SU-DHL-6 (cell line): ENCODE results near the gene CDCA7.

Experiments used
- H2AFZ ChIP-seq: fragments of 200-600 bp; sonication (generic); 2 replicates; pipeline ENCODE4 v1.6.1; 2014; ENCODE audit warnings: low read depth, mild to moderate bottlenecking, moderate library complexity, mixed read lengths, antibody characterized with exemption, low read length; ENCODE audit not compliant: severe bottlenecking
- H3F3A ChIP-seq: fragments of 200-600 bp; shearing (Covaris generic); 2 replicates; pipeline ENCODE4 v1.6.0; 2016; ENCODE audit warnings: antibody characterized with exemption, mild to moderate bottlenecking; ENCODE audit not compliant: insufficient read depth
- H3K27ac ChIP-seq: fragments of 200-600 bp; sonication (generic); 2 replicates; pipeline ENCODE4 v1.5.1; 2016; ENCODE audit warnings: low read depth, mild to moderate bottlenecking, low read length, moderate library complexity, mixed read lengths
- H3K27me3 ChIP-seq: fragments of 200-600 bp; sonication (generic), shearing (Covaris generic); 2 replicates; pipeline ENCODE4 v1.6.0; 2014; ENCODE audit warnings: mild to moderate bottlenecking, low read length
- H3K36me3 ChIP-seq: fragments of 200-600 bp; sonication (generic); 2 replicates; pipeline ENCODE4 v1.6.1; 2014; ENCODE audit warnings: mild to moderate bottlenecking, low read length, mixed read lengths
- H3K4me2 ChIP-seq: fragments of 300-600, 200-600 bp; shearing (Covaris generic), sonication (generic); 2 replicates; pipeline ENCODE4 v1.6.0; 2014; ENCODE audit warnings: low read length, low read depth, mild to moderate bottlenecking; ENCODE audit not compliant: poor library complexity, severe bottlenecking
- H3K4me3 ChIP-seq: fragments of 200-600 bp; sonication (generic); 2 replicates; pipeline ENCODE4 v1.5.1; 2014; ENCODE audit warnings: antibody characterized with exemption, low read length, mild to moderate bottlenecking, mixed read lengths; ENCODE audit not compliant: insufficient read depth, poor library complexity, severe bottlenecking
- H3K79me2 ChIP-seq: fragments of 200-600 bp; sonication (generic); 2 replicates; pipeline ENCODE4 v1.6.1; 2014; ENCODE audit warnings: mild to moderate bottlenecking, low read length, moderate library complexity; ENCODE audit not compliant: insufficient read depth
- H3K9ac ChIP-seq: fragments of 200-600 bp; sonication (generic); 2 replicates; pipeline ENCODE4 v1.7.0; 2014; ENCODE audit warnings: mild to moderate bottlenecking, low read length
- H3K9me2 ChIP-seq: fragments of 200-600 bp; sonication (generic); replicated peaks from 2 replicates; pipeline ENCODE4 v1.6.1; 2014; ENCODE audit warnings: low read length; ENCODE audit not compliant: insufficient read depth
- H3K9me3 ChIP-seq: fragments of 200-600 bp; sonication (generic); 2 replicates; pipeline ENCODE4 v1.6.1; 2014; ENCODE audit warnings: low read length, mixed read lengths; ENCODE audit not compliant: insufficient read depth
- H4K20me1 ChIP-seq: fragments of 200-600 bp; sonication (generic); 2 replicates; pipeline ENCODE4 v1.6.1; 2014; ENCODE audit warnings: low read depth, mild to moderate bottlenecking, antibody characterized with exemption, low read length, moderate library complexity, mixed read lengths
- EZH2phosphoT487 ChIP-seq: fragments of 200-600 bp; sonication (generic), shearing (Covaris generic); conservative IDR thresholded peaks from 2 replicates; pipeline ENCODE4 v1.6.1; 2018; ENCODE audit warnings: mild to moderate bottlenecking, antibody characterized with exemption, low read length, moderate library complexity, mixed read lengths
- TF ChIP-seq, protein P1 (sequence below): fragments of 200-600 bp; sonication (generic); IDR thresholded peaks from one replicate; pipeline ENCODE4 v1.5.1; 2017; ENCODE audit warnings: antibody characterized with exemption, mild to moderate bottlenecking, low read length, moderate library complexity; ENCODE audit not compliant: insufficient read depth, poor library complexity, severe bottlenecking

Gene CDCA7

GRCh38 chr2:173354073-173354581, 545 bp upstream of the CDCA7 start:
- peaks cover 8% of the 10 kb centered on the region; the same call in 1 of the 2 replicates for H4K20me1 ChIP-seq
- peaks cover 2% of the 10 kb centered on the region; the same call in 1 of the 2 replicates for H3K36me3 ChIP-seq
- peak overlapping the region; percentile 75 for H3K27ac ChIP-seq
- H2AFZ ChIP-seq, result peak overlapping the region; percentile 90
- H3K4me3 ChIP-seq, result peak overlapping the region; percentile 83
- no peaks in the 10 kb centered on the region for H3K9me3 ChIP-seq
- H3K27me3 ChIP-seq, result no peaks in the 10 kb centered on the region
- H3K9ac ChIP-seq, result peak overlapping the region; percentile 91
- H3F3A ChIP-seq, result no peaks in the 10 kb centered on the region
- no peak for TF ChIP-seq EZH2phosphoT487
- TF ChIP-seq, protein P1, sequence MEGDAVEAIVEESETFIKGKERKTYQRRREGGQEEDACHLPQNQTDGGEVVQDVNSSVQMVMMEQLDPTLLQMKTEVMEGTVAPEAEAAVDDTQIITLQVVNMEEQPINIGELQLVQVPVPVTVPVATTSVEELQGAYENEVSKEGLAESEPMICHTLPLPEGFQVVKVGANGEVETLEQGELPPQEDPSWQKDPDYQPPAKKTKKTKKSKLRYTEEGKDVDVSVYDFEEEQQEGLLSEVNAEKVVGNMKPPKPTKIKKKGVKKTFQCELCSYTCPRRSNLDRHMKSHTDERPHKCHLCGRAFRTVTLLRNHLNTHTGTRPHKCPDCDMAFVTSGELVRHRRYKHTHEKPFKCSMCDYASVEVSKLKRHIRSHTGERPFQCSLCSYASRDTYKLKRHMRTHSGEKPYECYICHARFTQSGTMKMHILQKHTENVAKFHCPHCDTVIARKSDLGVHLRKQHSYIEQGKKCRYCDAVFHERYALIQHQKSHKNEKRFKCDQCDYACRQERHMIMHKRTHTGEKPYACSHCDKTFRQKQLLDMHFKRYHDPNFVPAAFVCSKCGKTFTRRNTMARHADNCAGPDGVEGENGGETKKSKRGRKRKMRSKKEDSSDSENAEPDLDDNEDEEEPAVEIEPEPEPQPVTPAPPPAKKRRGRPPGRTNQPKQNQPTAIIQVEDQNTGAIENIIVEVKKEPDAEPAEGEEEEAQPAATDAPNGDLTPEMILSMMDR, result no peak
- H3K4me2 ChIP-seq, result peak overlapping the region; percentile 98
- peaks cover 43% of the 10 kb centered on the region for H3K79me2 ChIP-seq
- no peaks in the 10 kb centered on the region for H3K9me2 ChIP-seq

GRCh38 chr2:173355132-173355865, 627 bp downstream of the CDCA7 start:
- peaks cover 55% of the 10 kb centered on the region for H3K79me2 ChIP-seq

DNA sequence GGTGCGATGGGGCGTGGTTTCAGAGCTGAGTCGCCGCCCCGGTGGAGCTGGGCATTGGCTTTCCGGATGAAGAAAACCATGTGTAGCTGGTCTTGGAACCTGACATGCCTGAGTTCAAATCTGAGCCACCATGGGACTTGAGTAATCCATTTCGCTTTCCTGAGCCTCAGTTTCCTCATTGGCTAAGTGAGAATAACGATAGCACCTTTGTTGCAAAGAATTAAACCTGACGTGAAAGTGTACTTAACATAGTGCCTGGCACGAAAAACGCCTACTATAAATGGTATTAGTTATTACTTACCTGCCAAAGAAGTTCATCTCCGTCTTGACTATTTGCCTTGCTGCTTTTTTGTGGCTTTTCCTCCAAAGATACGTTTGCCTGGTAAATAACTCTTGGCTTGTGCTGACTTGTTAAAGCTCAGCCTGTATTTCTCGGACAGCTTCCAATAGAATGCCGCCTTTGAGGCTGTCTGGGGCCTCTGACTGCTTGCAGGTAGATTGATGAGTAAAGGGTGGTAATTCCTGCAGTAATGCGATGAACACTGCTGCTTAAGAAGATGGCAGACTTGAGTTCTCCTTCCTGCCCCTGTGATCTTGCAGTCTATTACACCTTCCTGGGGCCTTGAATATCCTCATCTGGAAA, 1.3 kb downstream of the CDCA7 start:
- H3K9me3 ChIP-seq, result no peaks in the 10 kb centered on the region
- H3F3A ChIP-seq, result no peaks in the 10 kb centered on the region
- H4K20me1 ChIP-seq, result peaks cover 22% of the 10 kb centered on the region
- peaks cover 62% of the 10 kb centered on the region for H3K79me2 ChIP-seq
- H3K9ac ChIP-seq, result peak overlapping the region; percentile 91
- peak overlapping the region; percentile 98 for H3K4me2 ChIP-seq
- H3K36me3 ChIP-seq, result peaks cover 19% of the 10 kb centered on the region
- peak overlapping the region; percentile 75 for H3K27ac ChIP-seq
- peak overlapping the region; percentile 83 for H3K4me3 ChIP-seq
- TF ChIP-seq, protein P1, result no peak
- no peaks in the 10 kb centered on the region for H3K27me3 ChIP-seq
- H3K9me2 ChIP-seq, result no peaks in the 10 kb centered on the region
- H2AFZ ChIP-seq, result no peak overlapping the region

More at GRCh38 chr2:173355132-173355865, 627 bp downstream of the CDCA7 start:
- Histone ChIP-seq H3K4me3 (peak overlapping the region; percentile 83), H3K4me2 (peak overlapping the region; percentile 98), H3K27ac (peak overlapping the region; percentile 75), H3F3A (no peaks in the 10 kb centered on the region), H4K20me1 (peaks cover 18% of the 10 kb centered on the region), H3K27me3 (no peaks in the 10 kb centered on the region), H3K9ac (peak overlapping the region; percentile 91), H3K9me2 (no peaks in the 10 kb centered on the region), H3K36me3 (peaks cover 13% of the 10 kb centered on the region), H3K9me3 (no peaks in the 10 kb centered on the region), H2AFZ (peak overlapping the region; percentile 90)
- TF ChIP-seq, protein P1, result no peak
- TF ChIP-seq EZH2phosphoT487, result no peak
